HCT116 (cell line): ENCODE measurements around the gene MYOM1. TPM values are rescaled to one million over a fixed set of nuclear protein-coding genes. Genes with fewer than 3 reads are reported as not detected.
"Not testable (repeated sequence)": the region's sequence is repeated elsewhere in the genome, so short reads cannot be mapped to it uniquely, and the experiment has no call there.

Experiments used
- ATAC-seq: fragments of 200-7000 bp; cut with Tn5 transposase; 2 replicates; pipeline ENCODE4 v1.9.1; 2020; ENCODE audit warnings: mild to moderate bottlenecking, moderate library complexity
- BruUV-seq: library from RNA; stranded (reverse); fragments of 400-500 nt; replicated peaks from 2 replicates; lab custom pipeline; 2021; lab: Mats Ljungman, UMichigan
- CTCF ChIA-PET: fragments of 300-600 bp; sonication (Branson Sonifier 250); formaldehyde crosslinking; loops from one replicate; lab custom pipeline; 2021; ENCODE audit warnings: antibody characterized with exemption; lab: Charles Lee
- POLR2A ChIA-PET: fragments of 300-600, 350-600 bp; sonication (Branson Sonifier 250); formaldehyde crosslinking; loops from one replicate; lab custom pipeline; 2021; ENCODE audit warnings: antibody characterized with exemption; lab: Charles Lee
- RAD21 ChIA-PET, 2 experiments: fragments of 300-600 bp; sonication (Branson Sonifier 250); formaldehyde crosslinking; loops; one replicate each; lab custom pipeline; 2023; ENCODE audit warnings: low total read pairs in 2 of 2; ENCODE audit not compliant: uncharacterized antibody in 2 of 2, unreplicated experiment in 2 of 2, low non-redundant PET in 1 of 2; lab: Charles Lee
- DNase-seq: peaks from one replicate; pipeline ENCODE4 v3.0.0-alpha.2; 2010; ENCODE audit warnings: low read depth, low spot score
- H2AFZ ChIP-seq: fragments of 200-600 bp; shearing (Covaris generic), sonication (generic); 2 replicates; pipeline ENCODE4 v1.6.1; 2017; ENCODE audit warnings: low read depth, mixed run types, mixed read lengths, antibody characterized with exemption, low read length; ENCODE audit not compliant: poor library complexity, severe bottlenecking
- H3K27ac ChIP-seq: 2 replicates; pipeline ENCODE4 v1.5.1; 2012; ENCODE audit warnings: low read depth, low read length
- H3K27me3 ChIP-seq: fragments of 200-600 bp; sonication (generic); 2 replicates; pipeline ENCODE4 v1.6.1; 2016; ENCODE audit warnings: mixed run types, low read length, mixed read lengths; ENCODE audit not compliant: insufficient read depth
- H3K36me3 ChIP-seq, 2 experiments: fragments of 200-500 bp in 1 of 2; fragments of 200-600 bp in 1 of 2; sonication (Bioruptor generic) in 1 of 2; sonication (generic) in 1 of 2; 2 replicates each; pipeline versions ENCODE4 v1.5.1 to v1.6.1; 2014 to 2016; ENCODE audit warnings: low read length in 2 of 2, inconsistent platforms in 1 of 2, mixed read lengths in 1 of 2, mixed run types in 1 of 2; ENCODE audit not compliant: insufficient read depth in 2 of 2, control insufficient read depth in 1 of 2
- H3K4me1 ChIP-seq, 2 experiments: fragments of 200-600 bp in 1 of 2; sonication (generic) in 1 of 2; 2 replicates each; pipeline versions ENCODE4 v1.5.1 to v1.6.1; 2012 to 2017; ENCODE audit warnings: low read length in 2 of 2, inconsistent platforms in 1 of 2, mild to moderate bottlenecking in 1 of 2, mixed read lengths in 1 of 2, mixed run types in 1 of 2, moderate library complexity in 1 of 2; ENCODE audit not compliant: insufficient read depth in 2 of 2, control insufficient read depth in 1 of 2
- H3K4me2 ChIP-seq: fragments of 200-600 bp; sonication (generic); 2 replicates; pipeline ENCODE4 v1.6.1; 2017; ENCODE audit warnings: mixed run types, low read length, mixed read lengths
- H3K4me3 ChIP-seq, 2 experiments: fragments of 200-600 bp in 1 of 2; sonication (generic) in 1 of 2; replicated peaks in 1 of 2; 2 replicates each; pipeline ENCODE4 v1.5.1; 2011 to 2016; ENCODE audit warnings: low read length in 2 of 2, control low read depth in 1 of 2, low read depth in 1 of 2, mild to moderate bottlenecking in 1 of 2, mixed read lengths in 1 of 2, mixed run types in 1 of 2
- H3K79me2 ChIP-seq: fragments of 200-600 bp; sonication (generic); 2 replicates; pipeline ENCODE4 v1.6.1; 2017; ENCODE audit warnings: mild to moderate bottlenecking, mixed run types, low read length, moderate library complexity, mixed read lengths; ENCODE audit not compliant: insufficient read depth
- H3K9ac ChIP-seq: fragments of 200-600 bp; sonication (generic); 2 replicates; pipeline ENCODE4 v1.6.1; 2016; ENCODE audit warnings: low read length, mixed read lengths
- H3K9me2 ChIP-seq: fragments of 200-600 bp; sonication (generic), shearing (Covaris generic); 2 replicates; pipeline ENCODE4 v1.6.1; 2017; ENCODE audit warnings: mixed run types, mild to moderate bottlenecking, moderate library complexity; ENCODE audit not compliant: insufficient read depth
- H3K9me3 ChIP-seq, 2 experiments: fragments of 200-500 bp in 1 of 2; fragments of 200-600 bp in 1 of 2; sonication (Bioruptor generic) in 1 of 2; sonication (generic) in 1 of 2; 2 replicates each; pipeline ENCODE4 v1.6.1; 2014 to 2017; ENCODE audit warnings: low read length in 2 of 2, mixed read lengths in 2 of 2, inconsistent platforms in 1 of 2, low read depth in 1 of 2, mild to moderate bottlenecking in 1 of 2, mixed run types in 1 of 2, moderate library complexity in 1 of 2; ENCODE audit not compliant: control insufficient read depth in 1 of 2, insufficient read depth in 1 of 2
- H4K20me1 ChIP-seq: fragments of 200-600 bp; sonication (generic), shearing (Covaris generic); 2 replicates; pipeline ENCODE4 v1.6.1; 2017; ENCODE audit warnings: mixed run types, mild to moderate bottlenecking, moderate library complexity; ENCODE audit not compliant: insufficient read depth
- ELF1 ChIP-seq: IDR thresholded peaks from 2 replicates; pipeline ENCODE4 v1.6.1; 2012; ENCODE audit warnings: low read depth, borderline replicate concordance
- RAD21 ChIP-seq: IDR thresholded peaks from 2 replicates; pipeline ENCODE4 v1.6.1; 2012; ENCODE audit warnings: low read depth, mild to moderate bottlenecking
- SRF ChIP-seq: IDR thresholded peaks from 2 replicates; pipeline ENCODE4 v1.6.1; 2012; ENCODE audit warnings: low read depth
- intact Hi-C: fragments of 100-400 bp; cut with micrococcal nuclease; formaldehyde crosslinking; loops from 2 replicates; pipeline ENCODE4 v1.10.0; 2022
- total RNA-seq: library from RNA; stranded (reverse); gene quantifications from one replicate; pipeline ENCODE4 v1.2.1, GENCODE V29; 2021; ENCODE audit not compliant: unreplicated experiment
- TF ChIP-seq, protein P1 (sequence below), 3 experiments: fragments of 200-600 bp in 1 of 3; sonication (generic) in 1 of 3; IDR thresholded peaks in 2 of 3; conservative IDR thresholded peaks in 1 of 3; 2 replicates each; pipeline ENCODE4 v1.5.1; 2012 to 2017; ENCODE audit warnings: low read depth in 2 of 3, low read length in 2 of 3, antibody characterized with exemption in 1 of 3, borderline replicate concordance in 1 of 3, control low read depth in 1 of 3, mild to moderate bottlenecking in 1 of 3, mixed read lengths in 1 of 3, mixed run types in 1 of 3, moderate library complexity in 1 of 3; ENCODE audit not compliant: insufficient read depth in 1 of 3

The MYOM1 gene
- total RNA-seq, 1 experiment from 2014 or later: 0.52 TPM

DNA sequence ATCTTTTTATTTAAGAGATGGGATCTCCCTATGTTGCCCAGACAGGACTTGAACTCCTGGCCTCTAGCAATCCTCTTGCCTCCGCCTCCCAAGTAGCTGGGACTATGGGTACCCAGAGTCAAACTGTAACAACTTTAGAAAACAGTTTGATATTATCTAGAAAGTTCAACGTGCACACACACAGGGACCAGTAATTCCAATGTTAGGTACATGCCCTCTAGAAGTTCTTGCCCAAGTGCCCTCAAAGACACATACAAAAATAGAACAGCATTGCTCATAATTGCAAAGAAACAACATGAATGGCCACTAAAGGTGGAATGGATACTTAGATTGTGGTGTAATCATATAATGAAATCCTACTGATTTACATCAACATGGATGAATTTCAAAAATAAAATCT is 194.2 kb downstream of the MYOM1 start (continued):
- TF ChIP-seq, protein P1, sequence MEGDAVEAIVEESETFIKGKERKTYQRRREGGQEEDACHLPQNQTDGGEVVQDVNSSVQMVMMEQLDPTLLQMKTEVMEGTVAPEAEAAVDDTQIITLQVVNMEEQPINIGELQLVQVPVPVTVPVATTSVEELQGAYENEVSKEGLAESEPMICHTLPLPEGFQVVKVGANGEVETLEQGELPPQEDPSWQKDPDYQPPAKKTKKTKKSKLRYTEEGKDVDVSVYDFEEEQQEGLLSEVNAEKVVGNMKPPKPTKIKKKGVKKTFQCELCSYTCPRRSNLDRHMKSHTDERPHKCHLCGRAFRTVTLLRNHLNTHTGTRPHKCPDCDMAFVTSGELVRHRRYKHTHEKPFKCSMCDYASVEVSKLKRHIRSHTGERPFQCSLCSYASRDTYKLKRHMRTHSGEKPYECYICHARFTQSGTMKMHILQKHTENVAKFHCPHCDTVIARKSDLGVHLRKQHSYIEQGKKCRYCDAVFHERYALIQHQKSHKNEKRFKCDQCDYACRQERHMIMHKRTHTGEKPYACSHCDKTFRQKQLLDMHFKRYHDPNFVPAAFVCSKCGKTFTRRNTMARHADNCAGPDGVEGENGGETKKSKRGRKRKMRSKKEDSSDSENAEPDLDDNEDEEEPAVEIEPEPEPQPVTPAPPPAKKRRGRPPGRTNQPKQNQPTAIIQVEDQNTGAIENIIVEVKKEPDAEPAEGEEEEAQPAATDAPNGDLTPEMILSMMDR (IDR thresholded peaks at IDR 0.05 in 2 of 3, conservative IDR thresholded peaks at IDR 0.05 in 1 of 3; ENCODE audit: borderline replicate concordance in 1 of 3, insufficient read depth in 1 of 3, low read depth in 2 of 3, low read length in 2 of 3): no peak
- TF ChIP-seq SRF: no peak
- TF ChIP-seq RAD21: no peak
- no peak for TF ChIP-seq ELF1

DNA sequence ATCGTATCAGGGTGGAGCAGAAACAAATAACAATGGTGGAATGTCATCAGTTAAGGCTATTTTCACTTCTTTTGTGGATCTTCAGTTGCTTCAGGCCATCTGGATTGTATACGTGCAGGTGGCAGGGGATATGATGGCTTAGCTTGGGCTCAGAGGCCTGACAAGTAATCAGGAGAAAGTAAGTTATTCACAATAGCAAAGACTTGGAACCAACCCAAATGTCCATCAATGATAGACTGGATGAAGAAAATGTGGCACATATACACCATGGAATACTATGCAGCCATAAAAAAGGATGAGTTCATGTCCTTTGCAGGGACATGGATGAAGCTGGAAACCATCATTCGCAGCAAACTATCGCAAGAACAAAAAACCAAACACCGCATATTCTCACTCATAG is 196.2 kb downstream of the MYOM1 start:
- H3K9me3 ChIP-seq, ATAC-seq, H3K27me3 ChIP-seq, H3K27ac ChIP-seq, BruUV-seq, H4K20me1 ChIP-seq, H2AFZ ChIP-seq, H3K9me2 ChIP-seq, CTCF ChIA-PET, RAD21 ChIA-PET, H3K4me1 ChIP-seq, H3K4me3 ChIP-seq, DNase-seq, H3K9ac ChIP-seq, H3K36me3 ChIP-seq, H3K79me2 ChIP-seq, H3K4me2 ChIP-seq, intact Hi-C loops: not testable (repeated sequence)
- POLR2A ChIA-PET: interaction anchor here (0.7 to 1.0 kb wide), 2 partner anchors 9 kb away, joined by 3 read pairs; no protein-coding TSS in a partner anchor

Other genes with a start within 250 kb of the MYOM1 start
- gene LPIN2, start 206.8 kb downstream of the MYOM1 start, total RNA-seq: 10.7 TPM
- 314 TPM for gene MYL12A, start 27.8 kb upstream of the MYOM1 start, total RNA-seq
- gene MYL12B, start 42.2 kb upstream of the MYOM1 start, total RNA-seq: 403 TPM
- gene TGIF1, start 230.2 kb upstream of the MYOM1 start, total RNA-seq: 242 TPM